Measurements from ENCODE around the gene PTPRCAP. TPM values are rescaled to one million over a fixed set of nuclear protein-coding genes. Genes with fewer than 3 reads are reported as not detected.
A peak's percentile ranks its signal among the peaks of the same experiment; 100 is the strongest.

Gene PTPRCAP
- total and polyA plus RNA-seq, 10 of the 15 experiments (the other 5 are each of a cell fraction or from before 2014, with no cell fraction given), result 4.7 to 266 (median 125) TPM

DNA sequence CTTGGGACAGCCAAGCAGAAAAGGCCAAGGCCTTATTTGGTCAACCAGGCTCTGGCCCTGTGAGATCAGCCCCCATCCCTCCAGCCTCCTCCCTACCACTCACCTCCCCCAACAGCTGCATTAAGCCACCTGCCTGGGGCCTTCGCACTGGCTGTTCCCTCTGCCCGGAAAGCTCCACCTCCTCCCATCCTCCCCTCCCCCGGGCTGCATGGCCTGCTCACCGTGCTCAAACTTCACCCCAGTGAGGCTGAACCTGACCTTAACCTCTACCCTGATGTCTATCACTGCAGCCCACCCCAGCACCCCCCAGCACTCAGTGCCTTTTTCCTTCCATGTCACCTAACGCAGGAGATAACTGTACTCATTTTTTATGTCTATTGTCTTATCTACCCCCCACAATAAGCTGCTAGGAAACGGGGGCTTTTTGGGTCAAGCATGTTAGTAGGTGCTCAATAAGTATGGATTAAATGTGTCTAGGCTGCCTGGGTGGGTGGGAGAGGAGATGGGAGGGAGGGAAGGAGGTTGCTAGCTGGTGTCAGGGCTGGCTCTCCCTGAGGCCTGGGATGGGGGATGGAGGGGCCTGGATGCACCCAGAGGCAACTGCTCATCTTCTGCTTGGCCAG lies 912 bp downstream of the PTPRCAP start (continued):
- TF ChIP-seq ATF7 (IDR thresholded peaks at IDR 0.05; ENCODE audit: low read depth) (peak; percentile 64), ZNF384 (IDR thresholded peaks at IDR 0.05; ENCODE audit: borderline replicate concordance, low read depth, low read length) (no peak), ZBED1 (IDR thresholded peaks at IDR 0.05; ENCODE audit: borderline replicate concordance) (peak; percentile 74; the same call in 1 of the 2 replicates), ZSCAN29 (IDR thresholded peaks at IDR 0.05) (peak; percentile 81; the same call in 1 of the 2 replicates), BHLHE40 (IDR thresholded peaks at IDR 0.05; ENCODE audit: borderline replicate concordance in 1 of 2, low read depth in 2 of 2, low read length in 1 of 2) (peak; percentile 50 to 71; a peak in 2 of 4 replicates), SPI1 (IDR thresholded peaks at IDR 0.05; ENCODE audit: borderline replicate concordance, insufficient read depth, low read depth, low read length) (no peak), CHD1 (IDR thresholded peaks at IDR 0.05; ENCODE audit: low read depth, low read length) (no peak), MYC (IDR thresholded peaks at IDR 0.05; ENCODE audit: insufficient read depth, insufficient read length, insufficient replicate concordance, low read length, severe bottlenecking) (no peak), DPF2 (IDR thresholded peaks at IDR 0.05) (0 out of 2 replicates have a peak, but pooled peaks have one; percentile 52), RB1 (IDR thresholded peaks at IDR 0.05; ENCODE audit: borderline replicate concordance) (peak; percentile 49; the same call in 1 of the 2 replicates), GATAD2B (conservative IDR thresholded peaks at IDR 0.05; ENCODE audit: low read depth) (peak; percentile 79; the same call in 1 of the 2 replicates), ETV6 (conservative IDR thresholded peaks at IDR 0.05 in 1 of 2, IDR thresholded peaks at IDR 0.05 in 1 of 2; ENCODE audit: borderline replicate concordance in 1 of 2, low read depth in 1 of 2) (peak in 1 of 2 experiments; percentile 40; a peak in 1 of 4 replicates), NFIC (IDR thresholded peaks at IDR 0.05; ENCODE audit: low read depth, low read length) (no peak), BCL11A (IDR thresholded peaks at IDR 0.05; ENCODE audit: low read depth, low read length) (0 out of 2 replicates have a peak, but pooled peaks have one; percentile 27), POU2F2 (IDR thresholded peaks at IDR 0.05; ENCODE audit: borderline replicate concordance, low read depth, low read length) (peak; percentile 90), WRNIP1 (IDR thresholded peaks at IDR 0.05; ENCODE audit: borderline replicate concordance, low read depth, low read length) (0 out of 2 replicates have a peak, but pooled peaks have one; percentile 40), MTA2 (IDR thresholded peaks at IDR 0.05; ENCODE audit: low read depth) (peak; percentile 62), JUNB (IDR thresholded peaks at IDR 0.05) (no peak), SMAD1 (IDR thresholded peaks at IDR 0.05; ENCODE audit: low read depth, partially characterized antibody) (peak; percentile 48), RUNX3 (IDR thresholded peaks at IDR 0.05; ENCODE audit: low read length) (no peak), FOXK2 (IDR thresholded peaks at IDR 0.05) (no peak), SUZ12 (IDR thresholded peaks at IDR 0.05; ENCODE audit: unreplicated experiment) (no peak)
- TF ChIP-seq, protein P1, sequence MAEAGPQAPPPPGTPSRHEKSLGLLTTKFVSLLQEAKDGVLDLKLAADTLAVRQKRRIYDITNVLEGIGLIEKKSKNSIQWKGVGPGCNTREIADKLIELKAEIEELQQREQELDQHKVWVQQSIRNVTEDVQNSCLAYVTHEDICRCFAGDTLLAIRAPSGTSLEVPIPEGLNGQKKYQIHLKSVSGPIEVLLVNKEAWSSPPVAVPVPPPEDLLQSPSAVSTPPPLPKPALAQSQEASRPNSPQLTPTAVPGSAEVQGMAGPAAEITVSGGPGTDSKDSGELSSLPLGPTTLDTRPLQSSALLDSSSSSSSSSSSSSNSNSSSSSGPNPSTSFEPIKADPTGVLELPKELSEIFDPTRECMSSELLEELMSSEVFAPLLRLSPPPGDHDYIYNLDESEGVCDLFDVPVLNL (IDR thresholded peaks at IDR 0.05; ENCODE audit: low read depth, low read length), result no peak
- TF ChIP-seq, protein P2, sequence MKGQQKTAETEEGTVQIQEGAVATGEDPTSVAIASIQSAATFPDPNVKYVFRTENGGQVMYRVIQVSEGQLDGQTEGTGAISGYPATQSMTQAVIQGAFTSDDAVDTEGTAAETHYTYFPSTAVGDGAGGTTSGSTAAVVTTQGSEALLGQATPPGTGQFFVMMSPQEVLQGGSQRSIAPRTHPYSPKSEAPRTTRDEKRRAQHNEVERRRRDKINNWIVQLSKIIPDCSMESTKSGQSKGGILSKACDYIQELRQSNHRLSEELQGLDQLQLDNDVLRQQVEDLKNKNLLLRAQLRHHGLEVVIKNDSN (IDR thresholded peaks at IDR 0.05; ENCODE audit: borderline replicate concordance, extremely low read length, insufficient read depth, low read depth, low read length), result peak; percentile 5
- TF ChIP-seq, protein P3, sequence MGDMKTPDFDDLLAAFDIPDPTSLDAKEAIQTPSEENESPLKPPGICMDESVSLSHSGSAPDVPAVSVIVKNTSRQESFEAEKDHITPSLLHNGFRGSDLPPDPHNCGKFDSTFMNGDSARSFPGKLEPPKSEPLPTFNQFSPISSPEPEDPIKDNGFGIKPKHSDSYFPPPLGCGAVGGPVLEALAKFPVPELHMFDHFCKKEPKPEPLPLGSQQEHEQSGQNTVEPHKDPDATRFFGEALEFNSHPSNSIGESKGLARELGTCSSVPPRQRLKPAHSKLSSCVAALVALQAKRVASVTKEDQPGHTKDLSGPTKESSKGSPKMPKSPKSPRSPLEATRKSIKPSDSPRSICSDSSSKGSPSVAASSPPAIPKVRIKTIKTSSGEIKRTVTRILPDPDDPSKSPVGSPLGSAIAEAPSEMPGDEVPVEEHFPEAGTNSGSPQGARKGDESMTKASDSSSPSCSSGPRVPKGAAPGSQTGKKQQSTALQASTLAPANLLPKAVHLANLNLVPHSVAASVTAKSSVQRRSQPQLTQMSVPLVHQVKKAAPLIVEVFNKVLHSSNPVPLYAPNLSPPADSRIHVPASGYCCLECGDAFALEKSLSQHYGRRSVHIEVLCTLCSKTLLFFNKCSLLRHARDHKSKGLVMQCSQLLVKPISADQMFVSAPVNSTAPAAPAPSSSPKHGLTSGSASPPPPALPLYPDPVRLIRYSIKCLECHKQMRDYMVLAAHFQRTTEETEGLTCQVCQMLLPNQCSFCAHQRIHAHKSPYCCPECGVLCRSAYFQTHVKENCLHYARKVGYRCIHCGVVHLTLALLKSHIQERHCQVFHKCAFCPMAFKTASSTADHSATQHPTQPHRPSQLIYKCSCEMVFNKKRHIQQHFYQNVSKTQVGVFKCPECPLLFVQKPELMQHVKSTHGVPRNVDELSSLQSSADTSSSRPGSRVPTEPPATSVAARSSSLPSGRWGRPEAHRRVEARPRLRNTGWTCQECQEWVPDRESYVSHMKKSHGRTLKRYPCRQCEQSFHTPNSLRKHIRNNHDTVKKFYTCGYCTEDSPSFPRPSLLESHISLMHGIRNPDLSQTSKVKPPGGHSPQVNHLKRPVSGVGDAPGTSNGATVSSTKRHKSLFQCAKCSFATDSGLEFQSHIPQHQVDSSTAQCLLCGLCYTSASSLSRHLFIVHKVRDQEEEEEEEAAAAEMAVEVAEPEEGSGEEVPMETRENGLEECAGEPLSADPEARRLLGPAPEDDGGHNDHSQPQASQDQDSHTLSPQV (IDR thresholded peaks at IDR 0.05), result 0 out of 2 replicates have a peak, but pooled peaks have one; percentile 38

All from GM12878 (cell line).